Measurements from ENCODE around the gene LDB2. TPM values are rescaled to one million over a fixed set of nuclear protein-coding genes. Genes with fewer than 3 reads are reported as not detected.

LDB2 gene
- total and polyA plus RNA-seq, 2 of the 8 experiments (the other 6 are each of a cell fraction or from before 2014, with no cell fraction given): 57.0 to 140 TPM

GRCh38 chr4:16663732-16664131, 234.7 kb downstream of the LDB2 start:
- no peak overlapping the region for H3K23ac ChIP-seq (ENCODE audit: insufficient read length)
- no peak for FAIRE-seq
- H3K4me2 ChIP-seq (ENCODE audit: insufficient read depth in 1 of 2, low read depth in 2 of 2, low read length in 2 of 2): no peak overlapping the region
- no peak overlapping the region for H3K18ac ChIP-seq (ENCODE audit: extremely low read depth, low read length)
- no peak overlapping the region for H3K4ac ChIP-seq (replicated peaks; ENCODE audit: insufficient read length, low read depth, low read length)
- H2BK20ac ChIP-seq (ENCODE audit: low read length): no peak overlapping the region
- no peak overlapping the region for H3K56ac ChIP-seq (replicated peaks; ENCODE audit: insufficient read length, low read depth, low read length)
- H2BK12ac ChIP-seq (ENCODE audit: low read depth, low read length): no peak overlapping the region
- H4K91ac ChIP-seq (replicated peaks; ENCODE audit: insufficient read length, low read length): no peak overlapping the region
- H4K5ac ChIP-seq (ENCODE audit: insufficient read length, low read depth, low read length): no peak overlapping the region
- H2BK15ac ChIP-seq (ENCODE audit: low read length): no peak overlapping the region
- H3K79me2 ChIP-seq (ENCODE audit: control insufficient read depth in 1 of 2, insufficient read depth in 2 of 2, low read length in 2 of 2): no peaks in the 10 kb centered on the region
- DNase-seq (ENCODE audit: low read depth in 1 of 2, low spot score in 2 of 2): no peak
- H3K4me3 ChIP-seq (ENCODE audit: extremely low read depth in 1 of 4, insufficient read depth in 2 of 4, low read depth in 3 of 4, low read length in 4 of 4): no peak overlapping the region
- H3K9ac ChIP-seq (replicated peaks in 1 of 4; ENCODE audit: extremely low read depth in 1 of 4, low read depth in 3 of 4, low read length in 3 of 4): no peak overlapping the region
- H2AK5ac ChIP-seq (ENCODE audit: low read depth, low read length): no peak overlapping the region
- H3K27me3 ChIP-seq (replicated peaks in 1 of 4; ENCODE audit: control insufficient read depth in 3 of 4, extremely low read depth in 1 of 4, insufficient read depth in 3 of 4, low read length in 3 of 4): no peaks in the 10 kb centered on the region
- no peak overlapping the region for H3K27ac ChIP-seq (ENCODE audit: low read depth, low read length)
- H2BK5ac ChIP-seq (ENCODE audit: low read depth, low read length): no peak overlapping the region
- H4K20me1 ChIP-seq (replicated peaks in 1 of 2; ENCODE audit: control insufficient read depth in 1 of 2, insufficient read depth in 2 of 2, low read length in 2 of 2): no peaks in the 10 kb centered on the region
- H2AFZ ChIP-seq (ENCODE audit: low read length): no peak overlapping the region
- peaks cover 0 to 12% (median 5%) of the 10 kb centered on the region in 4 experiments; a peak in 4 of 8 replicates for H3K36me3 ChIP-seq (ENCODE audit: control insufficient read depth in 2 of 4, insufficient read depth in 4 of 4, low read length in 3 of 4)
- peaks cover 3% of the 10 kb centered on the region; the same call in 1 of the 2 replicates for H3K79me1 ChIP-seq (ENCODE audit: low read depth, low read length)
- H3K9me3 ChIP-seq (ENCODE audit: insufficient read depth in 2 of 2, low read depth in 1 of 2, low read length in 1 of 2): peaks cover 0 to 12% of the 10 kb centered on the region in 2 experiments; a peak in 1 of 4 replicates
- no peaks in the 10 kb centered on the region; a peak in 1 of 7 replicates for H3K4me1 ChIP-seq (replicated peaks in 1 of 4; ENCODE audit: control insufficient read depth in 3 of 4, insufficient read depth in 4 of 4, low read length in 3 of 4)
- no peak overlapping the region for H2BK120ac ChIP-seq (replicated peaks; ENCODE audit: low read depth, low read length)
- no peak overlapping the region for H4K8ac ChIP-seq (ENCODE audit: extremely low read depth, insufficient read depth, low read length)
- no peaks in the 10 kb centered on the region for H3K23me2 ChIP-seq (ENCODE audit: low read depth, low read length)
- no peak overlapping the region for H3K14ac ChIP-seq (ENCODE audit: insufficient read length)
- POLR2A ChIA-PET (ENCODE audit: partially characterized antibody): no interaction called here
- TF ChIP-seq TAF1 (IDR thresholded peaks at IDR 0.05; ENCODE audit: low read depth, low read length) (no peak), CHD1 (IDR thresholded peaks at IDR 0.05; ENCODE audit: low read depth, low read length) (no peak), TCF12 (IDR thresholded peaks at IDR 0.05; ENCODE audit: low read depth, low read length) (no peak), KDM1A (IDR thresholded peaks at IDR 0.05; ENCODE audit: borderline replicate concordance, low read length) (no peak), SIN3A (conservative IDR thresholded peaks at IDR 0.05 in 1 of 2, IDR thresholded peaks at IDR 0.05 in 1 of 2; ENCODE audit: low read depth in 1 of 2, low read length in 2 of 2) (no peak), KDM4A (IDR thresholded peaks at IDR 0.05; ENCODE audit: low read depth, low read length, severe bottlenecking) (no peak), NANOG (IDR thresholded peaks at IDR 0.05; ENCODE audit: insufficient read depth, low read depth, low read length, poor library complexity, severe bottlenecking) (no peak), CBX5 (IDR thresholded peaks at IDR 0.05; ENCODE audit: low read depth, low read length) (no peak), BRCA1 (IDR thresholded peaks at IDR 0.05; ENCODE audit: low read depth, low read length) (no peak), MAX (IDR thresholded peaks at IDR 0.05) (no peak), JUND (IDR thresholded peaks at IDR 0.05; ENCODE audit: low read length) (no peak), ASH2L (IDR thresholded peaks at IDR 0.05; ENCODE audit: low read length) (no peak), GABPA (IDR thresholded peaks at IDR 0.05; ENCODE audit: borderline replicate concordance, insufficient read depth, low read length) (no peak), SRF (IDR thresholded peaks at IDR 0.05; ENCODE audit: low read depth, low read length) (no peak)
- CTCF ChIA-PET (ENCODE audit: partially characterized antibody): interaction anchor here (0.9 to 2.2 kb wide), 5 partner anchors 8 to 131 kb away, joined by 3 to 8 read pairs (median 3); no protein-coding TSS in a partner anchor

Data from H1 (cell line).